ENCODE data around the gene CRACR2B.

Gene CRACR2B

GRCh38 chr11:827897-828192, at the start of gene CRACR2B:
Gene CRACR2B, plus strand, starts transcription at chr11:827919. Its CDS starts 689 bp downstream, at chr11:828608.
- Histone ChIP-seq H3K27ac (ENCODE audit: low read length) (no peak within 1 kb of the TSS), H3K9ac (ENCODE audit: low read depth, low read length) (peak within 1 kb of the TSS; percentile 50; the same call in 1 of the 2 replicates), H3K36me3 (ENCODE audit: insufficient read depth, low read depth, low read length) (peaks cover 4% of the 10 kb centered on the region; the same call in 1 of the 2 replicates), H3K4me3 (ENCODE audit: low read length) (peak within 1 kb of the TSS; percentile 64), H3K4me1 (ENCODE audit: insufficient read depth, low read length) (peaks cover 22% of the 10 kb centered on the region), H3K9me3 (ENCODE audit: insufficient read depth, low read depth, low read length) (no peaks in the 10 kb centered on the region), H3K27me3 (ENCODE audit: insufficient read depth, low read length) (peaks cover 72% of the 10 kb centered on the region)

- Histone ChIP-seq H3K4me1 (ENCODE audit: insufficient read depth, low read length) (peaks cover 12% of the 10 kb centered on the region), H3K27ac (ENCODE audit: low read length) (no peak overlapping the region), H3K36me3 (ENCODE audit: insufficient read depth, low read depth, low read length) (peaks cover 8% of the 10 kb centered on the region; the same call in 1 of the 2 replicates), H3K9ac (ENCODE audit: low read depth, low read length) (no peak overlapping the region), H3K27me3 (ENCODE audit: insufficient read depth, low read length) (no peaks in the 10 kb centered on the region; the same call in 1 of the 2 replicates), H3K4me3 (ENCODE audit: low read length) (no peak overlapping the region), H3K9me3 (ENCODE audit: insufficient read depth, low read depth, low read length) (no peaks in the 10 kb centered on the region)
Observed at GRCh38 chr11:778976-779954, 48.5 kb upstream of the CRACR2B start.

DNA sequence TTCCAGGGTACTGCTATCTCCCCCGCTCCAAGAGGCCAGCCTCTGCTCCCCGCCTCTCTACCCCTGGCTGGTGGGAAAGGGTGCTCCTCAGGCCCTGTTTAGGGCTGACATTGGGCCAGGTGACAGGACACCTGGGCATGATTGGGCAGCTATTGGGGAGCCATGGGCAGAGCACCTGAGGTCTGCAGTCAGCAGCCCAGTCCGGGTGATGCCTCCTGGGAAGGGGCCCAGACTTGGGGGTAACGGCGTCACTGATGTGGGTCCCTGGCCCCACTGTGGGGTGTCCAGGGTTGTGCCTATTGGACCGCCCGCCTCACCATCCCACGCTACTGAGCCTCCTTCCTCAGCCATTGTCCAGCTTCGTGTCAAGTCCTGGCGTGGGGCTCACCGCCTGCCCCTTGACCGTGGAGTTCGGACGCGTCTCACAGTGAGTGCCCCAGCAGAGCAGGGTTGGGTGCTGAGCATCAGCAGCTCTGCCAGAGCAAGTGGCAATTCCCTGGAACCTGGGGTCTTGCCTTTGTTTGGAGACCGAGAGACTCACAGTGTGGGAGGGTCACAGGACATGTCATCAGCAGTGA, 47.7 kb upstream of the CRACR2B start:
- Histone ChIP-seq H3K9me3 (ENCODE audit: insufficient read depth, low read depth, low read length) (no peaks in the 10 kb centered on the region), H3K36me3 (ENCODE audit: insufficient read depth, low read depth, low read length) (peaks cover 8% of the 10 kb centered on the region; the same call in 1 of the 2 replicates), H3K4me3 (ENCODE audit: low read length) (no peak overlapping the region), H3K9ac (ENCODE audit: low read depth, low read length) (no peak overlapping the region), H3K27me3 (ENCODE audit: insufficient read depth, low read length) (no peaks in the 10 kb centered on the region; the same call in 1 of the 2 replicates), H3K4me1 (ENCODE audit: insufficient read depth, low read length) (peaks cover 12% of the 10 kb centered on the region), H3K27ac (ENCODE audit: low read length) (no peak overlapping the region)

DNA sequence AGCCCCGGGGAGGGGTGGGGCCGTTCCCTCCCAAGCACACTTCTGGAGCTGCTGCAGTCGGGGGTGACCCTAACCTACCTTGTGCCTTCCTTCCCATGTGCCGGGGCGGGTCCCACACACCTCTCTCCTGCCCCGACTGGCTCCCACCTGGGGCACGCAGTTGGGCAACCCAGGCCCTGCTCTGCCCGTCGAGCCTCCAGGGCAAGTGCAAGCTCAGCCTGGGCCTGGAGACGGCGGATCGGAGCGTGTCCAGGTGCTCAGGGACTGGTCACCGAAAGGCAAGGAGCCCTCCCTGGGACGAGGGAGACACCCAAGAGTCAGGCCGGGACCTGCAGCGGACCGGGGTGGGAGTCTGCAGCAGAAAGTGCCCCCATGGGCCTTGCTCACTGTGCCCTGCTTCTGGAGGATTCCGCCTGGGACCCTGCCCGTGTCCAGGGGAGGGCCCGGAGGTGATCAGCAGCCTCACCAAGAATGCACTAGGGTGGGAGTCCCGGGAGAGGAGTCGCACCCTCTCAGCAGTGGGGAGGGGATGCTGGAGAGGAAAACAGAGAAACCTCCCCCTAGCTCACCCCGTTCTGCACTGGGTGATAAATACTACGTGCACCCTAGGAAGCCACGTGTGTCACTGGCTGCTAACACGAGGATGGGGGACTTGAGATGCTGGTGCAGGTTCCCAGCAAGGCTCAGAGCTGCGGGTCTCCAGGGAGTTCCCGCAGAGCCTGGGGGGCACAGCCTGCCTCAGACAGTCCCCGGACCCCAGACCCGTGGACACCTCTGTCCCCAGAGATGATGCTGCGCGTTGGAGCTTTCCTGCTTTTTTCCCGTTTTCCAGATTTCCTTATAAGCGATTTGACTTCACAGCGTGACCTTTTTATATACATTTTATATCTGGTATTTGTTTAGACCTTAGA, 45.2 kb upstream of the CRACR2B start:
- Histone ChIP-seq H3K27ac (ENCODE audit: low read length) (no peak overlapping the region), H3K9me3 (ENCODE audit: insufficient read depth, low read depth, low read length) (no peaks in the 10 kb centered on the region), H3K9ac (ENCODE audit: low read depth, low read length) (peak overlapping the region; percentile 47; the same call in 1 of the 2 replicates), H3K36me3 (ENCODE audit: insufficient read depth, low read depth, low read length) (peaks cover 8% of the 10 kb centered on the region; the same call in 1 of the 2 replicates), H3K4me1 (ENCODE audit: insufficient read depth, low read length) (peaks cover 6% of the 10 kb centered on the region; the same call in 1 of the 2 replicates), H3K27me3 (ENCODE audit: insufficient read depth, low read length) (no peaks in the 10 kb centered on the region; the same call in 1 of the 2 replicates), H3K4me3 (ENCODE audit: low read length) (no peak overlapping the region)

GRCh38 chr11:783581-784015, 44.1 kb upstream of the CRACR2B start:
- no peaks in the 10 kb centered on the region for H3K9me3 ChIP-seq (ENCODE audit: insufficient read depth, low read depth, low read length)
- H3K9ac ChIP-seq (ENCODE audit: low read depth, low read length): peak overlapping the region; percentile 47; the same call in 1 of the 2 replicates
- H3K4me1 ChIP-seq (ENCODE audit: insufficient read depth, low read length): peaks cover 3% of the 10 kb centered on the region; the same call in 1 of the 2 replicates
- peaks cover 8% of the 10 kb centered on the region; the same call in 1 of the 2 replicates for H3K36me3 ChIP-seq (ENCODE audit: insufficient read depth, low read depth, low read length)
- H3K4me3 ChIP-seq (ENCODE audit: low read length): peak overlapping the region; percentile 22; the same call in 1 of the 2 replicates
- no peaks in the 10 kb centered on the region; the same call in 1 of the 2 replicates for H3K27me3 ChIP-seq (ENCODE audit: insufficient read depth, low read length)
- H3K27ac ChIP-seq (ENCODE audit: low read length): no peak overlapping the region

GRCh38 chr11:786235-787083, 41.3 kb upstream of the CRACR2B start:
- Histone ChIP-seq H3K27me3 (ENCODE audit: insufficient read depth, low read length) (no peaks in the 10 kb centered on the region; the same call in 1 of the 2 replicates), H3K4me3 (ENCODE audit: low read length) (no peak overlapping the region), H3K36me3 (ENCODE audit: insufficient read depth, low read depth, low read length) (no peaks in the 10 kb centered on the region), H3K27ac (ENCODE audit: low read length) (no peak overlapping the region), H3K9ac (ENCODE audit: low read depth, low read length) (no peak overlapping the region), H3K4me1 (ENCODE audit: insufficient read depth, low read length) (peaks cover 7% of the 10 kb centered on the region; the same call in 1 of the 2 replicates), H3K9me3 (ENCODE audit: insufficient read depth, low read depth, low read length) (no peaks in the 10 kb centered on the region)

- Histone ChIP-seq H3K27me3 (ENCODE audit: insufficient read depth, low read length) (no peaks in the 10 kb centered on the region; the same call in 1 of the 2 replicates), H3K27ac (ENCODE audit: low read length) (no peak overlapping the region)
Observed at GRCh38 chr11:787084-787675, 40.5 kb upstream of the CRACR2B start.

DNA sequence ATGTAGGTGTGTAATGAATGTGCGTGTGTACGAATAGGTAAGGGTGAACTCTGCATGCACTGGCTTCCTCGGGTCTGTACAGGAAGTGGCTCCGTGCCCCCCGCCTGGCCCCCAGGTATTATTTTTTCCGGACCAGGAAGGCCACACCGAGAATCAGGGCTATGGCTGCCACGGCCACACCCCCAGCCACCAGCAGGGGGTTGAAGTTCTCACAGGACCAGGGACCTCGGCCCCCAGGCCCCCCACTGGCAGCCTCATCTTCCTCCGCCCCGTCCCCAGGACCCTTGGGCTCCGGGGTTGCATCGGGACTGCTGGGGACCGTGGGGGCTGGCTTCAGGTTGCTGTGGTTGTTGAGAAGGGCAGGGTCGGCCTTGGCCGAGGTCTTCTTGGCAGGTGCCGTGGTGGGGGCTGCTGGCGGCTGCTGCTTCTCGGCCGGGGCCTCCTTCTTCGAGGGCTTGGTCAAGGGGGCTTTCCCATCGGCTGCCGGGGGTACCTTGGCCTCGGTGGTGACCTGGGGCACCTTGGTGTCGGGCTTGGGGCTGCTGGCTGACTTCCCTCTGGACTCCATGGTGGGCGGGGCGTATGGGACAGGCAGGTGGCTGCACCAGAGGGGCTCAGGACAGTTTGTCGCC, 39.6 kb upstream of the CRACR2B start:
- Histone ChIP-seq H3K9me3 (ENCODE audit: insufficient read depth, low read depth, low read length) (no peaks in the 10 kb centered on the region), H3K27ac (ENCODE audit: low read length) (no peak overlapping the region), H3K4me3 (ENCODE audit: low read length) (no peak overlapping the region), H3K4me1 (ENCODE audit: insufficient read depth, low read length) (peaks cover 7% of the 10 kb centered on the region; the same call in 1 of the 2 replicates), H3K36me3 (ENCODE audit: insufficient read depth, low read depth, low read length) (peaks cover 3% of the 10 kb centered on the region; the same call in 1 of the 2 replicates), H3K9ac (ENCODE audit: low read depth, low read length) (no peak overlapping the region), H3K27me3 (ENCODE audit: insufficient read depth, low read length) (no peaks in the 10 kb centered on the region)

More at GRCh38 chr11:787084-787675, 40.5 kb upstream of the CRACR2B start:
- Histone ChIP-seq H3K4me3 (ENCODE audit: low read length) (no peak overlapping the region), H3K4me1 (ENCODE audit: insufficient read depth, low read length) (peaks cover 7% of the 10 kb centered on the region; the same call in 1 of the 2 replicates), H3K9me3 (ENCODE audit: insufficient read depth, low read depth, low read length) (no peaks in the 10 kb centered on the region), H3K9ac (ENCODE audit: low read depth, low read length) (no peak overlapping the region), H3K36me3 (ENCODE audit: insufficient read depth, low read depth, low read length) (no peaks in the 10 kb centered on the region)

DNA sequence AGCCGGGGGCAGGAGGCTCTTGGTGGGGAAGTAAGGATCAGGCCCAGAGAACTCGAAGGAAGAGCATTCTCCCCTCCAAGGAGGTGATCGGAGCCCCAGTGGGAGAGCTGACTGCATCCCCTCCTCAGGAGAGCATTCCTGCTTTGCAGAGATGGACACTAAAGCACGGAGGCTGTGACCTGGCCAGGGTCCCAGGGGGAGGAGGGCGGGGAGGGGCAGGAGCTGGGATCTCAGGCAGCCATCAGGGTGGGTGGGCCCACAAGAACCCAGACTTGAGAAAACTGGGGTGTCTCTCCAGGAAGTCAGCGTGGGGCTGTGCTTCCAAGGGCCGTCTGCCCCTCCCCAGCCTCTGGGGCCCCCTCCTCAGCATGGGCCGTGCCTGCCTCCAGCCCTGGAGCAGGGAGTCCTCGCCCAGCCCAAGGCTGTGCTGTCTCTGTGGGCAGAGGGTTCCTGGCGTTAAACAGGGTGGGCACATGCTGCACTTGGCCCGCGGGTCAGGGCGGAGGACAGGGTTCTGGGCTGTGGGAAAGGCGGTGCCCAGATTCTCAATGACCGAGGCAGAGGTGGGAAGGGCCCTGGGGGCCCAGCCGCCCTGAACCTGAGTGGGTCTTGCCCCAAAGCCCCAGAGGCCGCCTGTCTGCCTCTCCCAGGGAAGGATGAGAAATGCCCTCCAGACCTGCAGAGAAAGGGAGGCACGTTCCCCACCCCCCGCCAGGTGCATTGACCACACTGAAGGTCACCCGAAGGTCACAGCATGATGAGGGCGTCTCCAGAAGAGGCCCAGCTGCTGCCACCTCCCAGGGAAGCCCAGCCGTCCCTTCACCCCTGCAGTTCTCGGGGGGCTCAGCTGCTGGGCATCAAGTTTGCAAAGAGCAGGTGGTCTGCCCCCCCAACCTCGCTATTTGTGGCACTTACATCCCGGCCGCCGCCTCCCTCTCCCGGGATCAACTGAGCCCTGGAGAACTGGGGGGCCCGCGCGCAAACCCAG, 38.5 kb upstream of the CRACR2B start:
- Histone ChIP-seq H3K4me1 (ENCODE audit: insufficient read depth, low read length) (peaks cover 4% of the 10 kb centered on the region; the same call in 1 of the 2 replicates), H3K27ac (ENCODE audit: low read length) (no peak overlapping the region), H3K4me3 (ENCODE audit: low read length) (no peak overlapping the region; the same call in 1 of the 2 replicates), H3K36me3 (ENCODE audit: insufficient read depth, low read depth, low read length) (peaks cover 8% of the 10 kb centered on the region; the same call in 1 of the 2 replicates), H3K9me3 (ENCODE audit: insufficient read depth, low read depth, low read length) (no peaks in the 10 kb centered on the region), H3K27me3 (ENCODE audit: insufficient read depth, low read length) (no peaks in the 10 kb centered on the region), H3K9ac (ENCODE audit: low read depth, low read length) (no peak overlapping the region; the same call in 1 of the 2 replicates)

All from iPS-20b (cell line).